Tibial nerve (tissue), 3 donors: ENCODE results near the gene MTRFR.

Experiments
- POLR2A ChIP-seq, 2 donors: fragments of 450-650 bp; IDR thresholded peaks; one replicate each; pipeline ENCODE4 v1.6.1; 2017; ENCODE audit warnings: antibody characterized with exemption in 2 of 2, mild to moderate bottlenecking in 2 of 2, moderate library complexity in 2 of 2
- TF ChIP-seq, protein P1 (sequence below), 5 experiments: fragments of 200-600 bp in 3 of 5; fragments of 450-650 bp in 2 of 5; sonication (generic) in 3 of 5; IDR thresholded peaks; one replicate each; pipeline ENCODE4 v1.5.1; 2016 to 2019; ENCODE audit warnings: antibody characterized with exemption in 5 of 5, mild to moderate bottlenecking in 3 of 5, moderate library complexity in 2 of 5

- TF ChIP-seq, protein P1, sequence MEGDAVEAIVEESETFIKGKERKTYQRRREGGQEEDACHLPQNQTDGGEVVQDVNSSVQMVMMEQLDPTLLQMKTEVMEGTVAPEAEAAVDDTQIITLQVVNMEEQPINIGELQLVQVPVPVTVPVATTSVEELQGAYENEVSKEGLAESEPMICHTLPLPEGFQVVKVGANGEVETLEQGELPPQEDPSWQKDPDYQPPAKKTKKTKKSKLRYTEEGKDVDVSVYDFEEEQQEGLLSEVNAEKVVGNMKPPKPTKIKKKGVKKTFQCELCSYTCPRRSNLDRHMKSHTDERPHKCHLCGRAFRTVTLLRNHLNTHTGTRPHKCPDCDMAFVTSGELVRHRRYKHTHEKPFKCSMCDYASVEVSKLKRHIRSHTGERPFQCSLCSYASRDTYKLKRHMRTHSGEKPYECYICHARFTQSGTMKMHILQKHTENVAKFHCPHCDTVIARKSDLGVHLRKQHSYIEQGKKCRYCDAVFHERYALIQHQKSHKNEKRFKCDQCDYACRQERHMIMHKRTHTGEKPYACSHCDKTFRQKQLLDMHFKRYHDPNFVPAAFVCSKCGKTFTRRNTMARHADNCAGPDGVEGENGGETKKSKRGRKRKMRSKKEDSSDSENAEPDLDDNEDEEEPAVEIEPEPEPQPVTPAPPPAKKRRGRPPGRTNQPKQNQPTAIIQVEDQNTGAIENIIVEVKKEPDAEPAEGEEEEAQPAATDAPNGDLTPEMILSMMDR (IDR thresholded peaks at IDR 0.05) = no peak
- no peak for TF ChIP-seq POLR2A (IDR thresholded peaks at IDR 0.05)
Observed at GRCh38 chr12:123225443-123225842, 7.8 kb upstream of the MTRFR start.
